HL-60/S4 (cell line): ENCODE measurements around the gene ARL15.

Experiments used
- in situ Hi-C: fragments of 300-500 bp; cut with MboI; formaldehyde crosslinking; loops from 2 replicates; pipeline ENCODE4 v1.14.3; 2022; ENCODE audit warnings: low sequenced_read_pairs

The ARL15 gene

DNA sequence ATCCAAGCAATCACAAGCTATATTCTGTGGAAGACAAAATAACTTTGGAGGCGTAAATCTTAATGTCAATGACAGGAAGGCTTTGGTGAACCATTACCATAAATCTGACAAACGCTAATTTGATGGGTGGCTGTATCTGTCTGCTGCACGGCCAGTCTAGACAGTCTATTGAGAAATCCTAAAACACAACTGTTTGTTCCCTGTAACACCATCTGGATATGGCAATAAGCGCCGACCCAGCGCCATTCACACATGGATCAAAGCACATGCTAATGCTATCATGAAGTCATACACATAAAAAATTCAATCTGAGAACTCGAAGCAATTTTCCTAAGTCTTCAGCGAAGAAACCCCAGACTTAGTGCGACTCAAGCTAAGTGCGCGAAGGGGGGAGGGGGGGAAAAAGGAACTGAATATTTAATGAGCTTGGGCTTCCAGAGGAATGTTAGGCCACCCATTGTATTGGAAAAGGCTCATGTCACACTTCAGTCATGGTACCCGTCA lies 95.1 kb downstream of the ARL15 start:
- in situ Hi-C loops = no loop called here

DNA sequence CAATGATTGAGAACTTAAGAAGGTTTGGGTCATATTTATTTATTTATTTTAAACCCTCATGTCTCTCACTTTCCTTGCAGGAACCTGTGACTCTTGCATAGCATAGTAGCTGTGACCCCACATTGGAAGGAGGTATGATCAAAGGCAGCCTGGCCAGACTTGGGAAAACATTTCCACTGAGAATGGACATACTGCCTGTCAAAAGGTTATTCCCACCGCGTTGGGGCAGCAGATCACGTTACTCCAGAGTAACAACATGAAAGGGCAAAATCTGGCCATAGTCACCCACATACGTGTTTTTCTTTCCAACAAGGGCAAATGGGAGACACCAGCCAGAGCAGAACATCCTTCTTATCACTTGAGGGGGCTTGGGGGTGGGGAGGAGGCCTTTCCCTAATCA lies 95.7 kb downstream of the ARL15 start:
- in situ Hi-C loops = no loop called here

DNA sequence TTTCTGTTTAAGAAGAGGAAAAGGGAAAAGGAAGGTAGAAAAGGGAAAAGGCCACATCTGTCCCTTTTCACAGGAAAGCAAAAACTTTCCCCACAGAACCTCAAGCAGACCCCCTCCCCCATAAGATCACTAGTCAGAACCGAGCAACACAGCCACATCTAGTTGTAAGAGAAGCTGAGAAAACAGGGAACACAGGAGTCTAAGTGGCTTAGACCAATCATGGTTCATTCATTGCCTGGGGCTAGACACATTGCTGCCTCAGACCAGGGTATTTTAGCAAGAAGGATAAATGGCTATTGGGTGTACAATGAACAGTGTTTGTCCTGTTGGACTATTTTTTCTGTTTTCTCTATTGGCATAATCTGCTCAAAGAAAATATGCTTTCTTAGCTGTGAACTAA lies 98.0 kb downstream of the ARL15 start:
- in situ Hi-C loops = no loop called here

DNA sequence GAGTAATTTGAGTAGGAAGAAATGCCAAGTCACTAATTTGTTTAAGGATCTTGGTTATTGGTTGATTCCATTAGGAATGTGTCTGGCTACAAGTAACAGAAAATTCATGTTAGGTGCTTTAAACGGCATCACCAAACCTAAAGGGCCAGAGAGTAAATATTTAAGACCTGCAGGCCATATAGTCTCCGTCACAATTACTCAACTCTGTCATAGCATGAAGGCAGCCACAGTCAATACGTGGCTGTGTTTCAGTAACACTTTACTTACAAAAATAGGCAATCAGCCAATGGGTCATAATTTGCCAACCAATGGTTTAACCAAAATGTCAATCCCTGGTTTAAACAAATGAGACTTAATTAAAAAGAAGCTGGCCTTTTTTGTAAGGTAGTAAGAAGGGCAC lies 98.5 kb downstream of the ARL15 start:
- in situ Hi-C loops = no loop called here

GRCh38 chr5:54207566-54207965 lies 102.8 kb downstream of the ARL15 start:
- in situ Hi-C loops = no loop called here

GRCh38 chr5:54206580-54207229 lies 103.7 kb downstream of the ARL15 start:
- in situ Hi-C loops = no loop called here

DNA sequence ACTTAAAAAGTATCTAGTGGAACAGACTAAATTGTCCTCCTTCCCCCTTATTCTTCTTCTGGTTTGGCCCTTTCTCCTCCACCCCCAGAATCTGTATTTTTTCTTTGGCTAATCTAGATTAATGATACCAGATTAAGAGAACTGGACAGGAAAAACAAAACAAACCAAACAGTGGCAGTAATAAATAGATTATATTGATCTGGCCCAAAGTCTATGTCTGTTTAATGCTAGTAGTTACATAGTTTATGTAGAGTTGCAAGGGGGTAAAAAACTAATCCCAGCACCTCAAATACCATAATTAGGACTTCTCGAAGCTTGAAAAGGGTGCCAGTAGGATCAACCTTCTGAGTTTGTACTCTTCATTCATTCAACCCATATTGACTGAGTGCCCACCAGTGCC lies 104.5 kb downstream of the ARL15 start:
- in situ Hi-C loops = no loop called here

GRCh38 chr5:54205453-54205852 lies 104.9 kb downstream of the ARL15 start:
- in situ Hi-C loops = no loop called here

DNA sequence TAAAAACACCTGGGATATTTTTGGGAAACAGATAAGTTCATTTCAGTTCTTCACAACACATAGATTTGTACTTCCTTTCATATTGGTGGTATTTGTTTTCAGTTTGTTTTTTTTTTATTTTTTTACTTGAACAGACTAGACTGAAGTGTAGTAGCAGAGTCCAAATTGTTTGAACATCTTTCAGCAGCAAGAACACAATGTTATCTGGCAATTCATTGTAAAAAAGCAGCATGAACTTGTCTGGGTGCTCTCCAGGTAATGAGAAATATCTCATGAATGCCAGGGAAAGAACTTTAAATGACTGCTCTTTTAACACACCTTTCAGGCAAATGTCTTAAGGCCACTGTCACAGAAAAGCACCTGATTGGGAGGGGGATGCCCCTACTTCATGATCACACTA lies 113.4 kb downstream of the ARL15 start:
- in situ Hi-C loops = no loop called here

- in situ Hi-C loops = no loop called here
Measured at GRCh38 chr5:54195701-54196100, 114.7 kb downstream of the ARL15 start.

DNA sequence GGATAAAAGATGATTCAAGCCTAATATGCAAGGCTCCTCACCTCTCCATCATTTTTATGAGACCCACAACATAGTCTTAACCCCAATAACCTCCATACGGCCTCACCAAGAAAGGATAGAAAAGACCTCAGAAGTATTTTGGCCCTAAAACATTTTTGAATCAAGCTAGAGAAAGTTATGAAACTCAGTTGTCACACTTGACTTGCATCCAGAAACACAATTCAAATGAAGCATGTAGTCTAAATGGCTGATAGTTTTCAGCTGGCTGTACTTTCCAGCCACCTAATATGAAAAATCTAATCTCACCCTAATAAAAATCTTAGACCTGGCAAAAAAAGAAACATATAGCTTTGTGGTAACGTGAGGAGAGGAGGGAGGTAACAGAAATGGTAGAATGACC lies 116.1 kb downstream of the ARL15 start:
- in situ Hi-C loops = no loop called here

DNA sequence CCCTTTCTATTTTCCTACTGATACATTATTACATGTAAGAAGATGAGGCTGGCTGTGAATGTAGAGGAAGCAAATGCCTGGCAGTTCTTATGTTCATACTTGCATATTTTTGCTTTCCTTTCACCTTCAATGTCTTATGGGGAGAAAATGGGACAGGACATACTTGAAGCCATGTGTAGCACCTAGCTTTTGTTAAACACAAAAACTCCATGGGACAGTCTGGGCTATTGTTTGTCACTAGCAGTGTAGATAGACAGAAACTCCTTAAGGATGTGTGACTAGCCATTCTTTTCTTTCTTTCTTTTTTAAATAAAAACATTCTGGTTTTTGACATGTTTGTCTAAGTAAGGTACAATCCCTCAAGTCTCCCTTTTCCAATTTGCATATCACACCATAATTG lies 122.7 kb downstream of the ARL15 start:
- in situ Hi-C loops = no loop called here

- in situ Hi-C loops = no loop called here
Measured at GRCh38 chr5:54186912-54187445, 123.4 kb downstream of the ARL15 start.

- in situ Hi-C loops = no loop called here
Measured at GRCh38 chr5:54186108-54186507, 124.3 kb downstream of the ARL15 start.

DNA sequence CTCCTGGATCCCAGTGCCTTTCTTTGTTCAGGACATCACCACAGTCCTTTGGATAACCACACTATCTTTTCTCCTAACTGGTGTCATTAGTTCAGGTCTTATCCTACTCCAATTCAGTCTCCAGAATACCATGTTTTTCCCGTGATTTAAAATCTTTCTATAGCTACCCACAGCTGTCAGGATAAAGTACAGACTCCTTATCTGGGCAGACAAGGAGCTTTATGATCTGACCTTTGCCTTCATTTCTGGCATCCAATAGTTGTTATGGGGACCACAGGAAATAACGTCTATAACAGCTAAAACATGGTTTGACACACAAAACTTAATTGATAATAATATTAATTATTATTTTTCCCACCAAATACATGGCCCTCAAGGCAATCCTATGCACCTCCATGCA lies 125.6 kb downstream of the ARL15 start:
- in situ Hi-C loops = no loop called here

DNA sequence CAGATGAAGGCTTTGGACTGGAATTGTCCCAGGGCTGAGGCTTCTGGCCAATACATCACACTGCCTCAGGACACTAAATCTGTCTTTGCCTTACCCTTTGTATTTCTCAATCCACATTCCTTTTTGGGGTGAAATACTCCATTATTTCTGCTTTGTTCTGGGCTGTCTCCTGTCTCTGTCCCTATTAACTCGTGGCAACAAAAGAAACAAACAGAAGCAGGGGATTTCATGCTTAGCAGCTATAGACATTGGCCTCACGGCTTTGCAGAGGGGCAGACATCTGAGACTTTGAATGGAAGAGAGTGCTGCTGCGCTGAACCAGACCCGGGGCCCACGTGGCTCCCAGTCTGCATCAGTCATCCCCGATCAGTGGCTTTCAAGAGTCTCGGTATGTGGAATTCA lies 129.7 kb downstream of the ARL15 start:
- in situ Hi-C loops = no loop called here

DNA sequence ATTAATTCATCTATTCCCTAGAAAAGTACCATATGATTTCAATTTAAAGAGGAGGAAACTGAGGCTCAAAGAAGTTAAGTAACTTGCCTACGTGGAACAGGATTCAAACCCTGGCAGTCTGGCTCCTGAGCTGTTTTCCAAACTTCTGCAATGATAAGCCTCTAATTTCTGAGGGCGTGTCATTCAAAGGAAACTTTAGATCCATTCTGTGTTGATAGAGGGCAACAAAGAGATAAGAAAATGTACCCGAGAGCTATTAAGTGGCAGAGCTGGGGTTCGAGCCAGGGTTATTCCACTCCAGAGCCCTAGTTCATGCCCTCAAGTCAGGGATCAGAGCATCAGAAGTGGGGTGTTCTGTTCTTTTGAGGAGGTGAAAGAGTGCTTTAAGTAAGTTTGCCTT lies 131.4 kb downstream of the ARL15 start:
- in situ Hi-C loops = no loop called here

- in situ Hi-C loops = no loop called here
Measured at GRCh38 chr5:54178207-54178606, 132.2 kb downstream of the ARL15 start.

- in situ Hi-C loops = no loop called here
Measured at GRCh38 chr5:54177058-54177457, 133.3 kb downstream of the ARL15 start.

GRCh38 chr5:54176066-54176830 lies 134.1 kb downstream of the ARL15 start:
- in situ Hi-C loops = no loop called here

GRCh38 chr5:54173251-54173650 lies 137.1 kb downstream of the ARL15 start:
- in situ Hi-C loops = no loop called here
